Ectodermal cell (in vitro differentiated cells): ENCODE measurements around the gene SETD2.

Experiments
- H3K27ac ChIP-seq: 2 replicates; pipeline ENCODE4 v1.7.0; 2013; ENCODE audit warnings: mild to moderate bottlenecking, low read depth, low read length; ENCODE audit not compliant: insufficient read depth, poor library complexity, severe bottlenecking
- H3K27me3 ChIP-seq: 2 replicates; pipeline ENCODE4 v1.7.0; 2013; ENCODE audit warnings: mild to moderate bottlenecking, low read length; ENCODE audit not compliant: insufficient read depth, control insufficient read depth, poor library complexity, severe bottlenecking
- H3K36me3 ChIP-seq: one replicate; pipeline ENCODE4 v1.7.0; 2013; ENCODE audit warnings: low read length; ENCODE audit not compliant: control insufficient read depth, insufficient read depth
- H3K4me1 ChIP-seq: one replicate; pipeline ENCODE4 v1.7.0; 2013; ENCODE audit warnings: low read length; ENCODE audit not compliant: control insufficient read depth, insufficient read depth
- H3K4me3 ChIP-seq: 2 replicates; pipeline ENCODE4 v1.7.0; 2013; ENCODE audit warnings: low read depth, low read length, control low read depth; ENCODE audit not compliant: insufficient read depth
- H3K9me3 ChIP-seq: 2 replicates; pipeline ENCODE4 v1.7.0; 2013; ENCODE audit warnings: mild to moderate bottlenecking, low read length, moderate library complexity; ENCODE audit not compliant: control insufficient read depth
- WGBS, 2 experiments: methylation state at CpG; one replicate each; pipeline ENCODE4 v1.1.7; 2013; ENCODE audit warnings: missing lambda C conversion rate in 2 of 2; 5-methylcytosine and 5-hydroxymethylcytosine counted together

The SETD2 gene

GRCh38 chr3:46993986-46994385, 169.9 kb downstream of the SETD2 start:
- 92% methylated on average over 7 of the region's 7 CpGs for WGBS, 2 experiments
- Histone ChIP-seq H3K4me1 (no peaks in the 10 kb centered on the region), H3K36me3 (no peaks in the 10 kb centered on the region), H3K27me3 (no peaks in the 10 kb centered on the region), H3K27ac (no peak overlapping the region), H3K9me3 (no peaks in the 10 kb centered on the region), H3K4me3 (no peak overlapping the region)

GRCh38 chr3:46993292-46993691, 170.6 kb downstream of the SETD2 start:
- Histone ChIP-seq H3K4me3 (no peak overlapping the region), H3K4me1 (no peaks in the 10 kb centered on the region), H3K9me3 (no peaks in the 10 kb centered on the region), H3K27ac (no peak overlapping the region), H3K36me3 (no peaks in the 10 kb centered on the region), H3K27me3 (no peaks in the 10 kb centered on the region)
- WGBS, 2 experiments = 89 to 90% methylated on average over 2 of the region's 2 CpGs

- H3K4me1 ChIP-seq = peaks cover 4% of the 10 kb centered on the region
- H3K36me3 ChIP-seq = no peaks in the 10 kb centered on the region
- no peaks in the 10 kb centered on the region for H3K27me3 ChIP-seq
- no peak overlapping the region for H3K4me3 ChIP-seq
- no peaks in the 10 kb centered on the region for H3K9me3 ChIP-seq
- 92 to 94% methylated on average over 9 of the region's 9 CpGs for WGBS, 2 experiments
- no peak overlapping the region for H3K27ac ChIP-seq
These were observed 171.7 kb downstream of the SETD2 start for GRCh38 chr3:46992231-46992630.

- Histone ChIP-seq H3K27me3 (no peaks in the 10 kb centered on the region), H3K27ac (no peak overlapping the region), H3K36me3 (no peaks in the 10 kb centered on the region), H3K4me3 (no peak overlapping the region), H3K9me3 (no peaks in the 10 kb centered on the region), H3K4me1 (peaks cover 7% of the 10 kb centered on the region)
- 91 to 95% methylated on average over 16 of the region's 16 CpGs for WGBS, 2 experiments
These were observed 172.3 kb downstream of the SETD2 start for GRCh38 chr3:46991406-46992165.

- Histone ChIP-seq H3K27me3 (no peaks in the 10 kb centered on the region), H3K36me3 (no peaks in the 10 kb centered on the region), H3K27ac (no peak overlapping the region), H3K4me3 (no peak overlapping the region), H3K9me3 (no peaks in the 10 kb centered on the region), H3K4me1 (peaks cover 7% of the 10 kb centered on the region)
- WGBS, 2 experiments = 92 to 93% methylated on average over 11 of the region's 11 CpGs
These were observed 173.1 kb downstream of the SETD2 start for GRCh38 chr3:46990573-46991374.

GRCh38 chr3:46989146-46989810, 174.6 kb downstream of the SETD2 start:
- Histone ChIP-seq H3K36me3 (no peaks in the 10 kb centered on the region), H3K9me3 (no peaks in the 10 kb centered on the region), H3K4me1 (peaks cover 7% of the 10 kb centered on the region), H3K27me3 (no peaks in the 10 kb centered on the region), H3K4me3 (no peak overlapping the region), H3K27ac (no peak overlapping the region)
- 87 to 92% methylated on average over 17 of the region's 17 CpGs for WGBS, 2 experiments

- H3K27me3 ChIP-seq = no peaks in the 10 kb centered on the region
- no peaks in the 10 kb centered on the region for H3K36me3 ChIP-seq
- WGBS, 2 experiments = 86 to 92% methylated on average over 4 of the region's 4 CpGs
These were observed 175.3 kb downstream of the SETD2 start for GRCh38 chr3:46988616-46989015.

GRCh38 chr3:46987743-46988401, 176.0 kb downstream of the SETD2 start:
- no peak overlapping the region for H3K27ac ChIP-seq
- no peaks in the 10 kb centered on the region for H3K36me3 ChIP-seq
- peaks cover 7% of the 10 kb centered on the region for H3K4me1 ChIP-seq
- 73 to 78% methylated on average over 16 of the region's 16 CpGs for WGBS, 2 experiments
- no peaks in the 10 kb centered on the region for H3K27me3 ChIP-seq
- H3K9me3 ChIP-seq = no peaks in the 10 kb centered on the region
- no peak overlapping the region for H3K4me3 ChIP-seq

More at GRCh38 chr3:46988616-46989015, 175.3 kb downstream of the SETD2 start:
- Histone ChIP-seq H3K27ac (no peak overlapping the region), H3K4me1 (peaks cover 7% of the 10 kb centered on the region), H3K4me3 (no peak overlapping the region), H3K9me3 (no peaks in the 10 kb centered on the region)

GRCh38 chr3:46987319-46987742, 176.6 kb downstream of the SETD2 start:
- H3K27ac ChIP-seq = no peak overlapping the region
- WGBS, 2 experiments = 89 to 91% methylated on average over 9 of the region's 9 CpGs

More at GRCh38 chr3:46987319-46987742, 176.6 kb downstream of the SETD2 start:
- no peaks in the 10 kb centered on the region for H3K36me3 ChIP-seq
- no peaks in the 10 kb centered on the region for H3K27me3 ChIP-seq
- no peaks in the 10 kb centered on the region for H3K9me3 ChIP-seq
- peaks cover 7% of the 10 kb centered on the region for H3K4me1 ChIP-seq
- H3K4me3 ChIP-seq = no peak overlapping the region
